SU-DHL-6 (cell line): ENCODE results near the gene SLC38A10.

Source experiments
- CTCF ChIP-seq: fragments of 200-600 bp; sonication (generic); IDR thresholded peaks from one replicate; pipeline ENCODE4 v1.5.1; 2017; ENCODE audit warnings: antibody characterized with exemption, mild to moderate bottlenecking, low read length, moderate library complexity; ENCODE audit not compliant: insufficient read depth, poor library complexity, severe bottlenecking
- EZH2phosphoT487 ChIP-seq: fragments of 200-600 bp; sonication (generic), shearing (Covaris generic); conservative IDR thresholded peaks from 2 replicates; pipeline ENCODE4 v1.6.1; 2018; ENCODE audit warnings: mild to moderate bottlenecking, antibody characterized with exemption, low read length, moderate library complexity, mixed read lengths

DNA sequence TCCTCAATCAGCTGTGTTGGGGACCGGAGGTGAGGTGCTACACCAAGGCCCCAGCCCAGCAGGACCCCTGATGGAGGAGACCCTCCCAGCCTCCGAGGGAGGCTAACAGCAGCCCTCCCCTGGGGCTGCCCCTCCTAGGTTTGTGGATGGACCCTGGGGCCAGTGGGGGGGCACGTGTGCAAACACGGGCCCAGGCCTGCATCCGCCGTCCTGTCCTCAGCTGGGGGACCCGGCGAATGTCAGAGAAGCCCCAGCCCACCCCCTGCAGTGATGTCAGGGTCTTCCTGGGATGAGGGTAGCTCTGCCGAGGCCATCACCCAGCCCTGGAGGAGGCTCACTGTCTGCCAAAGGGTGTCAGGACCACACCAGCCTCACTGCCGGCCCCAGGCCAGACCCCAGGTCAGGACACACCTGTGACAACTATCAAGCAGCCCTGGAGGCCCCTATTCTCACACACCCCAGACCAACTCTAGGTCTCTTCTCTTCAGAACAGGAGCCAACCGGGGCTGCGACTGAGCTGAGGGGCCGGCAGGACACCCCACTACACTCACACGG is 99.1 kb downstream of the SLC38A10 start:
- TF ChIP-seq CTCF = no peak
- TF ChIP-seq EZH2phosphoT487 = no peak
